H1 (cell line): ENCODE measurements around the gene GRIP2. TPM values are rescaled to one million over a fixed set of nuclear protein-coding genes. Genes with fewer than 3 reads are reported as not detected.

Source experiments
- EP300 ChIP-seq, 2 experiments: IDR thresholded peaks; 1 replicate in 1 of 2; 2 replicates in 1 of 2; pipeline ENCODE4 v1.6.1; 2011 to 2012; ENCODE audit warnings: low read depth in 2 of 2, low read length in 2 of 2, mild to moderate bottlenecking in 2 of 2, borderline replicate concordance in 1 of 2, inconsistent platforms in 1 of 2, moderate library complexity in 1 of 2
- POLR2A ChIP-seq, 2 experiments: IDR thresholded peaks; 1 replicate in 1 of 2; 2 replicates in 1 of 2; pipeline ENCODE4 v1.6.1; 2011; ENCODE audit warnings: low read depth in 2 of 2, low read length in 2 of 2, mild to moderate bottlenecking in 2 of 2; ENCODE audit errors: control extremely low read depth in 1 of 2
- TAF7 ChIP-seq: optimal IDR thresholded peaks from 2 replicates; pipeline ENCODE3; 2011; ENCODE audit warnings: low read depth, mild to moderate bottlenecking, inconsistent platforms, low read length, moderate library complexity, borderline replicate concordance
- ZNF274 ChIP-seq: IDR thresholded peaks from 2 replicates; pipeline ENCODE4 v1.7.0; 2012; ENCODE audit warnings: low read length, borderline replicate concordance; ENCODE audit errors: extremely low read depth
- polyA plus RNA-seq, 7 experiments: library from polyadenylated mRNA; depleted of rRNA in 3 of 7; stranded (reverse) in 5 of 7; unstranded in 2 of 7; fragments of >200 nt in 5 of 7; fragments of 200-250 nt in 2 of 7; gene quantifications; 1 replicate in 5 of 7; 2 replicates in 1 of 7; 4 replicates in 1 of 7; pipeline versions ENCODE4 v1.2.1 to v1.2.3, GENCODE V29; 2011 to 2013; ENCODE audit warnings: missing spikeins in 2 of 7, mixed read lengths in 2 of 7
- total RNA-seq: library from RNA; stranded (reverse); fragmentation: NEBNext Ultra II Directional; extraction: Animal tissue kit (Norgen Biotek cat#: 25700); gene quantifications from 2 replicates; pipeline ENCODE4 v1.2.1, GENCODE V29; 2021

The GRIP2 gene
- total and polyA plus RNA-seq, 2 of the 8 experiments (the other 6 are each of a cell fraction or from before 2014, with no cell fraction given) = 2.5 to 6.4 TPM

GRCh38 chr3:14517601-14518431 lies 22.3 kb downstream of the GRIP2 start (continued):
- TF ChIP-seq TAF7 (no peak), ZNF274 (no peak), EP300 (IDR thresholded peaks at IDR 0.05; ENCODE audit: borderline replicate concordance in 1 of 2, low read depth in 2 of 2, low read length in 2 of 2) (no peak), POLR2A (IDR thresholded peaks at IDR 0.05; ENCODE audit: control extremely low read depth in 1 of 2, low read depth in 2 of 2, low read length in 2 of 2) (no peak)
